Smooth muscle cell (in vitro differentiated cells): Measurements from ENCODE around the gene CCNG1. TPM values are rescaled to one million over a fixed set of nuclear protein-coding genes. Genes with fewer than 3 reads are reported as not detected.

Experiments used
- DNase-seq: peaks from one replicate; lab custom pipeline; 2025; ENCODE audit not compliant: unreplicated experiment; lab: John Stamatoyannopoulos, UW
- H2AFZ ChIP-seq: fragments of 200-600 bp; sonication (generic); 2 replicates; pipeline ENCODE4 v1.6.0; 2016; ENCODE audit warnings: antibody characterized with exemption, low read depth, mild to moderate bottlenecking
- H3F3A ChIP-seq: fragments of 200-600 bp; sonication (generic); 2 replicates; pipeline ENCODE4 v1.6.0; 2017; ENCODE audit warnings: antibody characterized with exemption, low read depth
- H3K27ac ChIP-seq: fragments of 200-600 bp; sonication (generic); 2 replicates; pipeline ENCODE4 v1.5.1; 2016; ENCODE audit warnings: low read depth, mild to moderate bottlenecking
- H3K27me3 ChIP-seq: fragments of 200-600 bp; sonication (generic); 2 replicates; pipeline ENCODE4 v1.6.1; 2016; ENCODE audit warnings: low read depth, mild to moderate bottlenecking
- H3K36me3 ChIP-seq: fragments of 200-600 bp; sonication (generic); 2 replicates; pipeline ENCODE4 v1.5.1; 2016; ENCODE audit warnings: low read depth
- H3K4me1 ChIP-seq: fragments of 200-600 bp; sonication (generic); 2 replicates; pipeline ENCODE4 v1.5.1; 2016; ENCODE audit warnings: low read depth
- H3K4me2 ChIP-seq: fragments of 200-600 bp; sonication (generic); 2 replicates; pipeline ENCODE4 v1.6.0; 2016; ENCODE audit warnings: mild to moderate bottlenecking
- H3K4me3 ChIP-seq: fragments of 200-600 bp; sonication (generic); 2 replicates; pipeline ENCODE4 v1.5.1; 2016; ENCODE audit warnings: mild to moderate bottlenecking
- H3K79me2 ChIP-seq: fragments of 200-600 bp; sonication (generic); 2 replicates; pipeline ENCODE4 v1.6.0; 2016; ENCODE audit warnings: low read depth, mild to moderate bottlenecking
- H3K9ac ChIP-seq: fragments of 200-600 bp; sonication (generic); 2 replicates; pipeline ENCODE4 v1.6.0; 2016; ENCODE audit warnings: low read depth
- H3K9me3 ChIP-seq: fragments of 200-600 bp; sonication (generic); replicated peaks from 2 replicates; pipeline ENCODE4 v1.5.1; 2016; ENCODE audit warnings: low read depth
- H4K20me1 ChIP-seq: fragments of 200-600 bp; sonication (generic); 2 replicates; pipeline ENCODE4 v1.6.0; 2016; ENCODE audit warnings: low read depth
- WGBS: methylation state at CpG from one replicate; pipeline ENCODE4 v1.1.7; 2016; ENCODE audit warnings: low lambda C conversion rate; 5-methylcytosine and 5-hydroxymethylcytosine counted together
- polyA plus RNA-seq: library from polyadenylated mRNA; unstranded; fragments of >200 nt; fragmentation: Nextera tagmentation; extraction: Ambion mirVana; gene quantifications from 2 replicates; pipeline ENCODE4 v1.2.1, GENCODE V29; 2016
- total RNA-seq: library from RNA; depleted of rRNA; stranded (reverse); fragments of >200 nt; gene quantifications from 2 replicates; pipeline ENCODE4 v1.2.3, GENCODE V29; 2014
- TF ChIP-seq, protein P1 (sequence below): fragments of 200-600 bp; sonication (generic); IDR thresholded peaks from 2 replicates; pipeline ENCODE4 v1.5.1; 2017; ENCODE audit warnings: borderline replicate concordance, mild to moderate bottlenecking, antibody characterized with exemption; ENCODE audit not compliant: insufficient read depth, poor library complexity, severe bottlenecking

Gene CCNG1
- total and polyA plus RNA-seq, 2 experiments from 2014 or later: 114 to 247 TPM

GRCh38 chr5:163433271-163433670 lies 4.1 kb upstream of the CCNG1 start:
- Histone ChIP-seq H3K4me3 (no peak overlapping the region), H3K27ac (no peak overlapping the region), H3K79me2 (peaks cover 9% of the 10 kb centered on the region), H3K4me1 (peaks cover 10% of the 10 kb centered on the region), H3K36me3 (no peaks in the 10 kb centered on the region), H2AFZ (no peak overlapping the region), H3K27me3 (no peaks in the 10 kb centered on the region), H3K4me2 (no peak overlapping the region), H4K20me1 (peaks cover 7% of the 10 kb centered on the region), H3F3A (peaks cover 12% of the 10 kb centered on the region), H3K9ac (no peak overlapping the region), H3K9me3 (no peaks in the 10 kb centered on the region)
- DNase-seq: no peak
- 75% methylated on average over 5 of the region's 5 CpGs for WGBS
- TF ChIP-seq, protein P1, sequence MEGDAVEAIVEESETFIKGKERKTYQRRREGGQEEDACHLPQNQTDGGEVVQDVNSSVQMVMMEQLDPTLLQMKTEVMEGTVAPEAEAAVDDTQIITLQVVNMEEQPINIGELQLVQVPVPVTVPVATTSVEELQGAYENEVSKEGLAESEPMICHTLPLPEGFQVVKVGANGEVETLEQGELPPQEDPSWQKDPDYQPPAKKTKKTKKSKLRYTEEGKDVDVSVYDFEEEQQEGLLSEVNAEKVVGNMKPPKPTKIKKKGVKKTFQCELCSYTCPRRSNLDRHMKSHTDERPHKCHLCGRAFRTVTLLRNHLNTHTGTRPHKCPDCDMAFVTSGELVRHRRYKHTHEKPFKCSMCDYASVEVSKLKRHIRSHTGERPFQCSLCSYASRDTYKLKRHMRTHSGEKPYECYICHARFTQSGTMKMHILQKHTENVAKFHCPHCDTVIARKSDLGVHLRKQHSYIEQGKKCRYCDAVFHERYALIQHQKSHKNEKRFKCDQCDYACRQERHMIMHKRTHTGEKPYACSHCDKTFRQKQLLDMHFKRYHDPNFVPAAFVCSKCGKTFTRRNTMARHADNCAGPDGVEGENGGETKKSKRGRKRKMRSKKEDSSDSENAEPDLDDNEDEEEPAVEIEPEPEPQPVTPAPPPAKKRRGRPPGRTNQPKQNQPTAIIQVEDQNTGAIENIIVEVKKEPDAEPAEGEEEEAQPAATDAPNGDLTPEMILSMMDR: no peak

GRCh38 chr5:163434401-163434866 lies 3.0 kb upstream of the CCNG1 start:
- no peak for DNase-seq
- 23% methylated on average over 3 of the region's 3 CpGs for WGBS
- peak overlapping the region; percentile 1 for H2AFZ ChIP-seq

GRCh38 chr5:163436515-163436914 lies 880 bp upstream of the CCNG1 start:
- Histone ChIP-seq H3K4me3 (peak overlapping the region; percentile 96), H3K27ac (peak overlapping the region; percentile 61)

More at GRCh38 chr5:163434401-163434866, 3.0 kb upstream of the CCNG1 start:
- H3K27me3 ChIP-seq: no peaks in the 10 kb centered on the region
- H3K27ac ChIP-seq: peak overlapping the region; percentile 29
- peaks cover 16% of the 10 kb centered on the region for H3K4me1 ChIP-seq
- H3K79me2 ChIP-seq: peaks cover 20% of the 10 kb centered on the region
- no peak overlapping the region for H3K4me2 ChIP-seq
- H3F3A ChIP-seq: peaks cover 12% of the 10 kb centered on the region
- TF ChIP-seq, protein P1: no peak
- H3K4me3 ChIP-seq: no peak overlapping the region
- peaks cover 19% of the 10 kb centered on the region for H4K20me1 ChIP-seq
- no peaks in the 10 kb centered on the region for H3K9me3 ChIP-seq
- peak overlapping the region; percentile 8 for H3K9ac ChIP-seq
- no peaks in the 10 kb centered on the region for H3K36me3 ChIP-seq

More at GRCh38 chr5:163436515-163436914, 880 bp upstream of the CCNG1 start:
- Histone ChIP-seq H4K20me1 (peaks cover 40% of the 10 kb centered on the region), H3K79me2 (peaks cover 41% of the 10 kb centered on the region), H3K4me1 (peaks cover 30% of the 10 kb centered on the region), H3K4me2 (peak overlapping the region; percentile 84), H3K9ac (peak overlapping the region; percentile 39), H3K27me3 (no peaks in the 10 kb centered on the region), H3F3A (peaks cover 12% of the 10 kb centered on the region), H3K36me3 (peaks cover under 1% of the 10 kb centered on the region), H3K9me3 (no peaks in the 10 kb centered on the region), H2AFZ (peak overlapping the region; percentile 44)
- TF ChIP-seq, protein P1: no peak
- no peak for DNase-seq
- WGBS: 50% methylated on average over 4 of the region's 4 CpGs
